Left forelimb (tissue), 1 donor: ENCODE measurements around the gene RBM4B.

Source experiments
- DNase-seq: peaks from one replicate; pipeline ENCODE4 v3.0.0-alpha.2; 2018; ENCODE audit warnings: low spot score

The RBM4B gene

DNA sequence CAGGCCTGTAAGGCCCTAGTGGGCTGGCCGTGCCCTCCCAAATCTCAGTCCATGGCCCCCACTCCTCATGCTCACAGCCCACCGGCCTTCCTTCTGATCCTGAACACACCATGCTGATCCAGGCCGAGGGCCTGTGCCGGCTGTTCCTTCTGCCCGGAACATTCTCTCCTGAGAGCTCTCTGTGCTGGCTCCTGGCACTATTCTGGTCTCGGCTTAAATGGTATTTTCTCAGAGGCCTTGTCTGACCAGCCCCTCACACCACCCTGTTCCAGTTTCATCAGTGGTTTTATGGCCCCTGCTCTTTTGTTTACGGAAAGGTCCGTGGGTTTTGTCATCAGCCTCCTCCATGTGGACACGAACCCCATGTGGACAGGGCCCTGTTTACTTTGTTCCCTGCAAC lies 29.3 kb upstream of the RBM4B start:
- DNase-seq: no peak

DNA sequence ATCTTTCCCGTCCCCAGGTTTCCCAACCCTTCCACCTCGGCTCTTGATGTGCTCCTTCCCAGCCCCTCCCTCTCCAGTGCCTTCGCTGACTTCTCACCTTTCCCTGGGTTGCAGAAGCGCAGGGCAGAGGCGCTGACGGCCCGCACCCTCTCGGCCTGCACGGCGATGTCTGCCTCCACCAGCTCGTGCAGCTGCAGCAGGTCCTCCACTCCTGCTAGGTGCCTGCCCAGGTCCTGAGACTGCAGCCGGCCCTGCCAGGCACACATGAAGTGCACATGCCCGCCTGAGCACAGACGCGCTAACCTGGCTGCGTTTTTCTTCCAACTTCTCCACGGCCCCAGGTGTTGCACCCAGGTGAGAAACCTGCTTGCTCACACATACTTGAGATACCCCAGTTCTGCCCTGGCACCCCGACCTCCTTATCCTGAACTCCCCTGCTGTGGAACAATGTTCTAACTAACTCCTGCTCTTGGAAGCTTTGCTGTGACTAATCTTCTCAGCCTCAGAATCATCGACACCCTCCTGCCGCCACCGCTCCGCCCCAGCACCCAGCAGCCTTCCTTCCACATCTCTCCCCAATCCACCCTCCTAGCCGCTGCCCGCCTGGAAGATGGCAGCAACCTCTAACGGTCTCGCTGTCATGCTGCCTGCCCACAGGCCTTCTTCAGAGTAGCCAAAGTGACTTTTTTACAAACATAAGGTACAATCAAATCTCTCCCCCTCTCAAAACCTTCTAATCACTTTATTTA lies 28.1 kb upstream of the RBM4B start:
- DNase-seq: no peak

DNA sequence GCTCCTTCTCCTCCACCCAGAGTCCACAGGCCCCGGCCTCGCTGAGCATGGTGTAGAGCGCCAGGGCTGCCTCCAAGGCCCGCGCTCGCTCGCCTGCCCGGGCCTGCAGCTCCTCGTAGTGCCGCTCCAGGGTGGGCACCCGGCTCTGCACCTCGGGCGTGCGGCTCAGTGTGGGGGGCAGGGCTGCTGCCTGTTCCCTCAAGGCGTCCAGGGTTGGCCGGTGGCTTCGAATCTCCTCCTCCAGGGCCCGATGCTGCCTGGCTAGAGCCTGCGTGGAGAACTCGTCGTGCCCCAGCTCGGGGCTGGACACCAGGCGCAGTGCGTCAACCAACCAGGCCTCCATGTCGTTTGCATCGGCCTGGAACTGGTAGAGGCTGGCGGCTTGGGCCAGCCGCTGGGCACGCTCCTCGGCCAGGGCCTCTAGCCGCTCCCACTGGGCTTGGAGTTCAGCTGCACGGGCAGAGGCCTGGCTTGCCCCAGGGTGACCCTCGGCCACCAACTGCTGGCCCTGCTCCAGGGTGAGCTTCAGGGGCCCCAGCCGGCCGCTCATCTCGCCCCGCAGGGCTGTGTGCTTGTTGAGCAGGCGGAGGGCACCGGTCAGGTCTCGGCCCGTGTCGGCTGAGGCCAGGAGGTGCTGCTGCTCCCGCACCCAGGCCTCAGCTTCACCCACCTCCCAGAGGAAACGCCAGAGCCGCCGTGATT lies 27.1 kb upstream of the RBM4B start:
- no peak for DNase-seq

DNA sequence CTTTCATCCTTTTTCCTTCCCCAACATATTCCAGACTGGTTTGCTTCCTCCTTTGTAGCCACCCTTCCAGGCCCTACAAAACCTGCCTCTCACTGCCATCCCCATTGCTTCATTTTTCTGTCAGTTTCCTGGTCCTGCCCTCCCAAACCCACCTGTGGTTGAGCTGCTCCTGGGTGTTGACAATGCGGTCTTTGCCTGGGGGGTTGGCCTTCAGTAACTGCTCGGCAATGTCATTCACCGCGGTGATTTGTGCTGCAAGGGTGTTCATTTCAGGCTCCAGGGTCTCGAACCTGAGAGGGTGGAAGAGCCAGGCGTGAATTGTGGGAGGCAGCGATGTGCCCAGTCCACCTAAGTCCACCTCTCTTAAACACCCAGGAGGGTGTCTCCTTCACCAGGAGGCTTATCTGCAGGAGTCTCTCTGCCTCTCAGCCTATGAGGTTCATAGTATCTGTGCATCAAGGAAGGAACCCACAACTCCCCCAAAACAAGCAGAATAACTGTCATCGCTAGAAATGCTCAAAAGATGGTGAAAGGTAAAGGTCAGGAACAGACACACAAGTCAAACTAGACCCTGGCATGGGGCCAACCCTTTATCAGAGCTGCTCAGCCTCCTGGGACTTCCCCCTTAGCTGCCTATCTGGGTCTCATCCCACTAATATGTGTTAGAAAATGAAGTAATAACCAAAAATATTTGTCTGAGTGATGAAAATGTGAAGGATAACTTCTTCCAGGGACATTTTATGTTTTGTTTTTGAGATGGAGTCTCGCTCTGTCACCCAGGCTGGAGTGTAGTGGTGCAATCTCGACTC lies 23.9 kb upstream of the RBM4B start:
- DNase-seq: no peak

DNA sequence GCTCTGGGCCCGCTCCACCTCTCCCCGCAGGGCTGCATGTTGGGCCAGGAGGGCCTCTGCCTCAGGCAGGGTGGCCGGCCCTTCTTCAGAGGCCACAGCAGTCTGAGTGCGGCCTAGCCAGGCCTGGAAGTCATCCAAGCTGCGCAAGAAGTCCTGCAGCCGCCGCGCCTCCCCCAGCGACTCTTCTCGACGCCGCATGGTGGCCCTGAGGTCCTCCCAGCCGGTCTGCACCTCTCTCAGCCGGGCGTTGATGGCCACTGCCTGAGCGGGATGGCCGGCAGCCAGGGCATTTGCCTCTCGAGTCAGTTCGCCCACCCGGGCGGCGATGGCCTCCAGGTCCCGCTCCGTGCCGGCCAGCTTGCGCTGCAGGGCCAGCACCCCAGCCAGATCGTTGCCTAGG lies 23.1 kb upstream of the RBM4B start:
- DNase-seq: no peak

DNA sequence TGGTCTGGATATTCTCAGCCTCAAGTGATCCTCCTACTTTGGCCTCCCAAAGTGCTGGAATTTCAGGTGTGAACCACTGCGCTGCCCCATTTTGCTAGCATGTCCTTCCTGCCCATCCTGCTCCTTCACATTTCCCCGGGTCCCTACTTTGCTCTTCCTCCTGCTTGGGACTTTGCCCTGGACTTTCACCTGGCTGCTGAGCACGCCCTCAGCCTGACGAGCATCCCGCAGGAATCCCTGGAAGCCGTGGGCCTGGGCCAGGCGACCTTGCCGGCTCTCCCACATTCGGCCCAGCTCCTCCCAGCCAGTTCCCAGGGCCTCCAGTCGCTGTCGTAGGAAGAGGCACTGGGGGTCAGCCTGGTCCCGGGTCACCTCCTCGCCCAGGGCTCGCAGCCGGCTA lies 22.6 kb upstream of the RBM4B start:
- DNase-seq: no peak

DNA sequence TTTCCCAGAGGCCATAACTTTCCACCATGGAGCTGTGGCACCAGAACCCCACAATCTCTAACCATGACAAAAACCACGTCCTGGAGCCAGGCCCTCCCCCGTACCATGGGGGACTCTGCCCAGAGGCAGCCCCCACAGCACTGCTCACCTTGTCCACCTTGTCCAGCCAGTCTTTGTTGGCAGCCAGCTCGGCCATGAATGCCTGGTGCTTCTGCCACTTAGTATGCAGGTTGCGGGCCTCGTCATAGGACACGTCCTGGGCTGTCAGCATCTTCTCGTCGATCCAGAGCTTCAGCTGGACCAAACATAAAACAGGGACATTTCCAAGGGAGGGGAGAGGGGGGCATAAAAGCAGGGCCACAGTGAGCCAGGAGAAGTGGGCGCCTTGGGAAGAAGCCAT lies 20.8 kb upstream of the RBM4B start:
- no peak for DNase-seq

DNA sequence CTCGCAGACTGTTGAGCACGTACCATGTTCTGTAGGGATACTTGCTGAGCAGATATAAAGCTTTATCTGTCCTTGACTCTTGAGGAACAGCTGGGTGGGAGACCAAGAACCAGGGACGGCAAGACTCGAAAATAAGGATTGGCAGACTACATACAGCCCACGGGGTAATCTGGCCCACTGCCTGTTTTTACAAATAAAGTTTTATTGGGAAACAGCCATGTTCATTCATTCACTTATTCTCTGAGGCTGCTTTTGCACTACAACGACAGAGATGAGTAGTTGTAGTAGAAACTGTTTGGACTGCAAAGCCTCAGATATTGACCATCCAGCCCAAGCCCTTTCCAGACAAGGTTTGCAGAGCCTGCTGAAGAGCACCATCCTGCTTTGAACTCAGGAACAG lies 20.3 kb upstream of the RBM4B start:
- DNase-seq: no peak

DNA sequence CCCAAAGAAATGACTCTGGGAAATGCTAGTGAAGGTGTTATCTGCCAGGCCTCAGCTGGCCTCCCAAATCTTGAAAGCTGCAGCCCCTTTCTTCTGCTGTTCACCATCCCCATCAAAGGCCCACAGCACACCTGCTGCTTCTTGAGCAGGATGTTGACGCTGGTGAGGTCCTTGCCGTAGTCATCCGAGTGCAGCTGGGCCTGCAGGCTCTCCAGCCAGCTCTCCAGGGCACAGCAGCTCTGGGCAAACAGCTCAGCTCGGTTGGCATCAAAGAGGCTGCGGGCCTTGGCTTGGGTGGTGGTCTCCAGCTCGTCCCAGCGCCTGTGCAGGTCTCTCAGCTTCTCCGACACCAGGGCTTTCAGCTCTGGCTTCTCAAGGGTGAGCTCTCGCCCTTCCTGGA lies 18.5 kb upstream of the RBM4B start:
- no peak for DNase-seq

DNA sequence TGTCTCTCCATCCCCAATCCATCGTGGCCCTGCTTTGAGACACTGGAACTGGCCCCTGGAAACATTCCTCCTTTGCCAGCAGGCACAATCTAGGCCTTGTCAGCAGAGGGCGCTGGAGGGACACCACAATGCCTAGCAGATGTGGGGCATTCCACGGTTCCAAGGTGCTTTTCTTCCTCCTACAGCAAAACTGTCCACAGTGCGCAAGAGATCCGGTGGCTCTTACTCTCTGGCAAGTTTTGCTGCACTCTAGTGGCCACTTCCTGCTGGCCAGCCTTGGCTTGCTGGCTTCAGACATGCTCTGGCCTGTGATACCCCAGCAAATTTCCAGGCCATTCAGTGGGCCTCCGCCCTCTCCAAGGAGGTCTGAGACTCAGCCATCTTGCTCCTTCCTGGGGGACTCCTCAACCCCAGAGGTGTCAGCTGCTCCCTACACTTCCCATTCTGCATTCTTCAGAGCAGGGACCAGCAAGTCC lies 17.1 kb upstream of the RBM4B start:
- DNase-seq: peak; percentile 80

DNA sequence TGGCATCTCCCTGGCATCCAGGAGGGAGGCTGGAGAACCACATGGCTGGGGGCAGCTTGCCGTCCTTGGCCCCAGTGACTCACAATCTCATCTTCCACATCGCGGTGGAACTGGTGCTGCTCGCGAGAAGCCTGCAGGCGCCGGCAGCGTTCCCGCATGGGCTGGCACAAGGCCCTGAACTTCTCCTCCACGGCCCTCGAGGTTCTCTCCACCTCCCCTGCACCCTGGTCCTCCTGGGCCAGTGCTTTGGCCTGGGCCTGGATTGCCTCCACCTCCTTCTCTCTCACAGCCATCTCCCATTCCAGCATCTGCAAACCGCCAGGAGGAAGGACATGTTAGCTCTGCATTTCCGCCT lies 16.3 kb upstream of the RBM4B start:
- no peak for DNase-seq

DNA sequence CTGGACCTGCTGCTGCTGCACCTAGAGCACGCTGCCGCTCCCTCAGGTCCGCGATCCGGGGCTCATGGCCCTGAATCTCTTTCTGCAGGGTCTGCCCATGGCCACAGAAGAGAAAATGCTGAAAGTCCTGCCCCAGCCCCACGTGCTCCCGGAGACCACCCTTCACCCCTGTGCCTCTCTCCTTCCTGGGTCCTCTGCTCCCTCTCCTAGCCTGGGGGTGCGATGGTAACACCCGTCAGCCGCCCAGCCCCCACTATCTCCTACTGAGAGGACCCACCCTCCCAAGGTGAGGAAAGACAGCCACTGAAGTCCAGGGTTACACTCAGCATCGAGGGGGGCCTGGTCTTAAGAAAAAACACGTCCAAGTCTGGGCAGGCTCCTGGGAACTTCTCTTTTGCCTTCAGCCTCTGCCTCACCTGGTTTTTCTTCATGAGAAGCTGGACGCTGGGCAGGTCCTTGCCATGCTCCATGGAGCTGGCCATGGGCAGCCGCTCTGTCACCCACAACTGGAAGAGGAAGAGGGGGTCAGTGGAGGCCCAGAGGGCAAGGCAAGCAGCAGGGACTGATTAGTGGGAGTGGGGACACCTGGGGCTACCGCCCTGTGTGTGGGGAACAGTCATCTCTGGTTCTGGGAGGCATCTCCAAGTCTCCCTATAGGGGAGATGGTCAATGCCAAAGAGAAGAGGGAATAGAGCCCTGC lies 15.8 kb upstream of the RBM4B start:
- no peak for DNase-seq

DNA sequence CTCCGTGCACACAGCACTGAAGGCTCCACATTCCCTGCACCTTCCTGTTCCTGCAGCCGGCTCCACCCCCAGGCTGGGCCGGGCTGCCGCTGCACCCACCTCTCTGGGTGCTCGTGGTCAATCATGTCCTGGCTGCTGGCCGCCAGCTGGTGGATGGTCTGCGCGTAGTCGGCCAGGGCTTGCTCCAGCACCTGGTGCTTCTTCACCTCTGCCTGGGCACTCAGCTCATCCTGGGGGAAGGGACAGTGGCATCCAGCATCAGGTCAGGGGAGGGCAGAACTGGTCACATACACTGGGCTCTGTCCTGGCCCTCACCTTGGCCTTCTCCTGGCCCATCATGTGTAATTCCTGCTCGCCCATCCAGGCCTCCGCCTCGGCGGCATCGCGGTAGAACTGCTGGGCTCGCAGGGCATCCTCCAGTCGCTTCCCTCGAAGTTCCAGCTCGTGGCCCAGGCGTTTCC lies 15.2 kb upstream of the RBM4B start:
- DNase-seq: no peak

DNA sequence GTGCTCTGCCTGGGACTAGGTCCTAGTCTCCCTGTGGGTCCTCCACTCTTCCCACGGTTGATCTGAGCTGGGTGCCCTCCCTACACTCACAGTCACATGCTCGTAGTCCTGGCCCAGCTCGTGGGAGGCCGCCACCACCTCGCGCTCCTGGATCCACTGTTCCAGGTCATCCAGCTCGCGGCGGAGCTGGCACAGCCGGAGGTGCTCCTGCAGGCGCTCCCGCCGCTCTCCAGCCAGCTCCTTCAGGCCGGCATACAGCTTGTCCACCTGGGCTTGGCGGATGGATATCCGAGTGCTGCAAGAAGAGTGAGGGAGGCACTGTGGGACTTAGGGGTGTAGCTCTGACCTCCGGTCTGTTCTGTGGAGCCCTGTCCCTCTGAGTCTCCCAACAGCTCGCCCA lies 14.8 kb upstream of the RBM4B start:
- no peak for DNase-seq

DNA sequence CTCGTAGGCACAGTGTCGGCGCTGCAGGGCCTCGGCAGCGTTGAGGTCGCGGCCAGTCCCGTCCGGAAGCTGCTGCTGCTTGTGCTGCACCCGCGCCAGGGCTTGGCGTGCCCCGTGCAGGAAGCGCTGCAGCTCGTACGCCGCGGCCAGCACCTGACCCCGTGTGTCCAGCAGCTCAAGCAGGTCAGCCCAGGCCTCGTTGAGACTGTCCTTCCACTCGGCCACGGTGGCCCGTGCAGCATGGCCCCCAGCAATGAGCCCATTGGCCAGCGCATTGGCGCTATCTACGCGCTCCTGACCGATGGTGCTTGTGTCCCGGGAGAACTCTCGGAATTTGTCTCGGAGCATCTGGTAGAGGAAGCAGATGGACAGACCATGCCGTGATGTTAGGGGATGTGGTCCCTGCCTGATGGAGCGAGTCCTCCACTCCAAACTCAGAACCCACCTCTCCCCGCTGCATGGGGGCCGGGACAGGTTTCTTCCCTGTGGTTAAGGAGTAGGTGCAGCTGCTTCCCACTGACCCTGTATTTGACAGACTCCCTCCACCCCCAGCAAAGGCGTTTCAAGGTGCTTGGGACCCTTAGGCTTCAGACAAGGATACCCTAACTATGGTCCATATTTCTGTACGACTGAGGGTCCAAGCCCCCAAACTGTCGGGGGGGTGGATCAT lies 13.8 kb upstream of the RBM4B start:
- DNase-seq: no peak

DNA sequence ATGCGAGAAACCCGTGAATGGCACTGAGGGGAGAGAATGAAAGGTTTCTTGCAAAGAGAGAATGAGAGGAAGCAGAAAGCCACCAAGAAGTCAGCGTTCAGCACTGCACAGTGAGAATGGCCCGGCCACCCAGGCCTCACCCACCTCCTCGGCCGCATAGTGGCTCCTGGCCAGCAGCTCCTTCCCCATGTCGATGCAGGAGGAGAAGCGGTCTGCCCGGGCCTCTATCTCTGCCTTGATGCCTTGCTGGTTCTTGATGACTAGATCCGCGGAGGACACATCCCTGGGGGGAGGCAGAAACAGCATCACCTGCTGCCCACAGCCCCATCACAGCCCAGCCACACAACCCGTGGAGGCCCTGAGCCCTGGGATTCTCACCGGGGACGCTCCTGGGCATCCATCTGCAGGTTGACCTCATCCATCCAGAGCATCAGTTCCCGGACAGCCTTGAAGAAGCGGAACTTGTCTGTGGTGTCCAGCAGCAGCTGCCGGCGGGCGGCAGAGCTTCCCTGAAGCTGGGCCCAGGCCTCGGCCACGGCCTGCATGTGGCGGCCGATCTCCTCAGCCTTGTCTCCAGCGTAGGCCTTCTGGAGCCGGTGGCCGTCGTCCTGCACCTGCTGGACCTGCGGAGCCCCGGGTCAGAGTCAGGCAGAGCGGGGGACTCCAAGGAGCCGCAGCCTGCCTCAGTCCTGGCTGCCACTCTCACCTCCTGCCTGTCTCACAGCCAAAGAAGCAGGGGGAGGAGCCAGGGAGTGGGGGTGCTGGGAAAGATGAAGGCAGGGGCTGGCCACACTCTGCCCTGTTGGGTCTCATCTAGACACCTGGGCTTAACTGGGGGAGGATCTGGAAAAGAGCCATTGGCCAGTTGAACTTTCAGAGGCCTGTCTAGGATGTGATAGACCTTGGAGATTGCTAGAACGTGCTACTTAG lies 12.2 kb upstream of the RBM4B start:
- no peak for DNase-seq

DNA sequence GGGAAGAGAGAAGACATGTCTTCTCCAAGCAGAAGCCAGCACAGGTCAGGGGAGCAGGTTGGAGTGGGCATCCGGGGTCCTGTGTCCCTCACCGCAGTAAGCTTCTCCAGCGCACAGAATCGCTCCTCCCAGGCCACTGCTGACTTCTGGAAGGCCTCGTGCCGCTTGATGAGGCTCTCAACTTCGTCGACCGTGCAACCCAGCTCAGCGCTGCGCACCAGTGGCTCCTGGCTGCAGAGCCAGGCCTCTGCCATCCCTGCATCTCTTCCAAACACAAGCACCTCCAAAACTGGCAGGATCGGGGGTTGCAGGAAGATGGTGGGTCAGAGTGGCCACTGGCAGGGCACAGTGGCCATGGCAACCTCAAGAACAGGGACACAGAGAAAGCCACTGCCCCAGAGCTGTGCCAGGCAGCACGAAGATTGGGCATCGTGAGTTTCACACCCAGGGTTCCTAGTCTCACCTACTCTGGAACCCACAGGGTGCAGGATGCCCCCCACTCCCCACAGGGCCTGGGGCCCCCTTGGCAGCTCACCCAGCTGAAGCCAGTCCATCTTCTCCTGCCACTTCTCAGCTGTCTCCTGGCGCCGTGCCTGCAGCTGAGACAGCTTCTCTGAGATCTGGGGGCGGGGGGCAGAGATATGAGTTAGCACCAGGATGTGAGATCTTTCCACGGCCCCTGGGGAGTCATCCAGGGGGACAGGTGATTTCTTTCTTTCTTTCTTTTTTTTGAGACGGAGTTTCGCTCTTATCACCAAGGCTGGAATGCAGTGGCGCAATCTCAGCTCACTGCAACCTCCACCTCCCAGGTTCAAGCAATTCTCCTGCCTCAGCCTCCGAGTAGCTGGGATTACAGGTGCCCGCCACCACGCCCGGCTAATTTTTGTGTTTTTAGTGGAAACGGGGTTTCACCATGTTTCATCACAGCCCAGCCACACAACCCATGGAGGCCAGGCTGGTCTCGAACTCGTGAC lies 11.2 kb upstream of the RBM4B start:
- DNase-seq: no peak

DNA sequence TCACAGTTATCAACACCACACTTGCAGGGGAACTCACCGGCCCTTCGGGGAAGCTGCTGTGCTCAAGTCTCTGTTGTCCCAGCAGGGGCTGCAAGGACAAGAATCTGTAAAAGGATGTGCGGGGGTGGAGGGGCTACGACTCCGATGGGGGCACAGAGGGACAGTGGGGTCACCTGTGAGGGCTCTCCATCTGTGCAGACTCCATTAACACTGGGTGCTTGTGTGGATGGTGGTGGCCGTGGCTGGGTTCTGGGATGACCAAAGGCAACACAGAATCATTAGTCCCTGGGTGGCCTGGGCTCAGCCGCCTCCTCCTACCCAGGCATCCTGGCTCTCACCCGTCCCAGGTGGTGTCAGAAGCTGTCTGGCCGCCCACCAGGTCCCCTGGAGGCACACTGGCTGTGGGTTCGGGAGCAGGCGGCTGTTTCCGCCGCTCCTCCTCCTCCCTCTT lies 10.2 kb upstream of the RBM4B start:
- no peak for DNase-seq
